ENCODE results near the gene ENOX1. TPM values are rescaled to one million over a fixed set of nuclear protein-coding genes. Genes with fewer than 3 reads are reported as not detected.

ENOX1 gene
- total and polyA plus RNA-seq, 3 donors from 2014 or later: 11.0 to 14.2 (median 11.5) TPM

- H3K27me3 ChIP-seq: no peaks in the 10 kb centered on the region
- H3K4me1 ChIP-seq: no peaks in the 10 kb centered on the region
- TF ChIP-seq POLR2A (IDR thresholded peaks at IDR 0.05) (no peak), CTCF (IDR thresholded peaks at IDR 0.05) (no peak)
- DNase-seq: no peak
- 71 to 74% methylated on average over 3 of the region's 3 CpGs for WGBS, 2 donors
- no peaks in the 10 kb centered on the region for H3K9me3 ChIP-seq
- H3K27ac ChIP-seq: no peak overlapping the region
- no peaks in the 10 kb centered on the region for H3K36me3 ChIP-seq (ENCODE audit: low read depth, missing control alignments)
- H3K4me3 ChIP-seq: no peak overlapping the region
- intact Hi-C loops (cut with DNase I; ENCODE audit: low total_unique reads): no loop called here
Observed at GRCh38 chr13:43797869-43798268, 11.1 kb upstream of the ENOX1 start.

- Histone ChIP-seq H3K9me3 (no peaks in the 10 kb centered on the region), H3K4me1 (no peaks in the 10 kb centered on the region), H3K27me3 (no peaks in the 10 kb centered on the region), H3K27ac (no peak overlapping the region), H3K36me3 (ENCODE audit: low read depth, missing control alignments) (no peaks in the 10 kb centered on the region), H3K4me3 (no peak overlapping the region)
- TF ChIP-seq POLR2A (IDR thresholded peaks at IDR 0.05) (no peak), CTCF (IDR thresholded peaks at IDR 0.05) (no peak)
- intact Hi-C loops (cut with DNase I; ENCODE audit: low total_unique reads): no loop called here
- DNase-seq: no peak
- 78 to 93% methylated on average over 1 of the region's 1 CpG for WGBS, 2 donors
Observed at GRCh38 chr13:43797159-43797558, 10.4 kb upstream of the ENOX1 start.

- Histone ChIP-seq H3K4me1 (no peaks in the 10 kb centered on the region), H3K36me3 (ENCODE audit: low read depth, missing control alignments) (no peaks in the 10 kb centered on the region), H3K4me3 (no peak overlapping the region), H3K9me3 (no peaks in the 10 kb centered on the region), H3K27me3 (no peaks in the 10 kb centered on the region), H3K27ac (no peak overlapping the region)
- TF ChIP-seq POLR2A (IDR thresholded peaks at IDR 0.05): no peak
- no peak for TF ChIP-seq CTCF (IDR thresholded peaks at IDR 0.05)
- DNase-seq: no peak
- intact Hi-C loops (cut with DNase I; ENCODE audit: low total_unique reads): no loop called here
Observed at GRCh38 chr13:43794416-43794815, 7.6 kb upstream of the ENOX1 start.

GRCh38 chr13:43792076-43792881 lies 5.5 kb upstream of the ENOX1 start:
- Histone ChIP-seq H3K4me1 (no peaks in the 10 kb centered on the region), H3K36me3 (ENCODE audit: low read depth, missing control alignments) (no peaks in the 10 kb centered on the region), H3K9me3 (no peaks in the 10 kb centered on the region), H3K27ac (no peak overlapping the region), H3K27me3 (no peaks in the 10 kb centered on the region), H3K4me3 (no peak overlapping the region)
- WGBS, 2 donors: 66 to 71% methylated on average over 3 of the region's 3 CpGs
- DNase-seq: no peak
- TF ChIP-seq POLR2A (IDR thresholded peaks at IDR 0.05) (no peak), CTCF (IDR thresholded peaks at IDR 0.05) (no peak)
- intact Hi-C loops (cut with DNase I; ENCODE audit: low total_unique reads): no loop called here

- intact Hi-C loops (cut with DNase I; ENCODE audit: low total_unique reads): no loop called here
- TF ChIP-seq CTCF (IDR thresholded peaks at IDR 0.05) (peak; percentile 32 to 46 (median 33)), POLR2A (IDR thresholded peaks at IDR 0.05) (no peak)
- Histone ChIP-seq H3K4me1 (no peaks in the 10 kb centered on the region), H3K36me3 (ENCODE audit: low read depth, missing control alignments) (no peaks in the 10 kb centered on the region), H3K27ac (no peak overlapping the region), H3K4me3 (peak overlapping the region in 1 of 2 donors; percentile 70), H3K9me3 (no peaks in the 10 kb centered on the region), H3K27me3 (no peaks in the 10 kb centered on the region)
- DNase-seq: peak; percentile 47
- WGBS, 2 donors: 30 to 41% methylated on average over 2 of the region's 2 CpGs
Observed at GRCh38 chr13:43787997-43788396, 1.2 kb upstream of the ENOX1 start.

Data from testis (tissue), 3 donors.